ENCODE data around the gene CISD2. TPM values are rescaled to one million over a fixed set of nuclear protein-coding genes. Genes with fewer than 3 reads are reported as not detected.

Gene CISD2
- total and polyA plus RNA-seq, 2 donors (not counting 1 experiment from before 2014, with no cell fraction given) = 30.8 to 46.2 TPM

DNA sequence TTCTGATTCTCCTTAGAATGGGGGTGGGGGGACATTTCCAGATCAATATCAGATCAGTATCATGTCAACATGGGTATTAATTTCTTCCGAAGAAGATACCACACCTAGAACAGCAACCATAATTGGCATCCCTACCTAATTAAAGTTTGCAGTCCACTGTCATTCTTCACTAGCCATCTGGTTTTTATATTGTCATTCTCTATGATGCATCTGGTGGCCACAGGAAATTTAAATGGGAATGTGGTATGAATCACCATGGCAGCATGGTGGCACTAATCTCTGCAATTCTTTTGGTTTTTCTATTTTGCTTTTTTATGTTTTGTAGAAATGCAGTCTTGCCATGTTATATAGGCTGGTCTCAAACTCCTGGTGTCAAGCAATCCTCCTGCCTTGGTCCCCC is 24.9 kb upstream of the CISD2 start:
- no peak for TF ChIP-seq EZH2 (IDR thresholded peaks at IDR 0.05; ENCODE audit: low read length, missing control alignments)
- TF ChIP-seq, protein P1, sequence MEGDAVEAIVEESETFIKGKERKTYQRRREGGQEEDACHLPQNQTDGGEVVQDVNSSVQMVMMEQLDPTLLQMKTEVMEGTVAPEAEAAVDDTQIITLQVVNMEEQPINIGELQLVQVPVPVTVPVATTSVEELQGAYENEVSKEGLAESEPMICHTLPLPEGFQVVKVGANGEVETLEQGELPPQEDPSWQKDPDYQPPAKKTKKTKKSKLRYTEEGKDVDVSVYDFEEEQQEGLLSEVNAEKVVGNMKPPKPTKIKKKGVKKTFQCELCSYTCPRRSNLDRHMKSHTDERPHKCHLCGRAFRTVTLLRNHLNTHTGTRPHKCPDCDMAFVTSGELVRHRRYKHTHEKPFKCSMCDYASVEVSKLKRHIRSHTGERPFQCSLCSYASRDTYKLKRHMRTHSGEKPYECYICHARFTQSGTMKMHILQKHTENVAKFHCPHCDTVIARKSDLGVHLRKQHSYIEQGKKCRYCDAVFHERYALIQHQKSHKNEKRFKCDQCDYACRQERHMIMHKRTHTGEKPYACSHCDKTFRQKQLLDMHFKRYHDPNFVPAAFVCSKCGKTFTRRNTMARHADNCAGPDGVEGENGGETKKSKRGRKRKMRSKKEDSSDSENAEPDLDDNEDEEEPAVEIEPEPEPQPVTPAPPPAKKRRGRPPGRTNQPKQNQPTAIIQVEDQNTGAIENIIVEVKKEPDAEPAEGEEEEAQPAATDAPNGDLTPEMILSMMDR (conservative IDR thresholded peaks at IDR 0.05 in 1 of 2, IDR thresholded peaks at IDR 0.05 in 1 of 2; ENCODE audit: low read depth in 1 of 2, low read length in 2 of 2) = no peak
- Histone ChIP-seq H3K4me2 (ENCODE audit: extremely low read depth, insufficient read depth, low read length) (no peak overlapping the region), H3K27ac (ENCODE audit: insufficient read depth, low read length) (no peak overlapping the region), H3K9me3 (ENCODE audit: control insufficient read depth, insufficient read depth, low read depth, low read length) (no peaks in the 10 kb centered on the region), H3K79me2 (ENCODE audit: control insufficient read depth, insufficient read depth, low read length) (no peaks in the 10 kb centered on the region), H3K4me1 (ENCODE audit: control insufficient read depth, extremely low read depth, insufficient read depth, low read length) (no peaks in the 10 kb centered on the region), H3K36me3 (ENCODE audit: control insufficient read depth, insufficient read depth, low read length) (no peaks in the 10 kb centered on the region), H3K9ac (ENCODE audit: insufficient read depth, low read length) (no peak overlapping the region), H3K4me3 (replicated peaks in 1 of 4; ENCODE audit: control extremely low read depth in 1 of 4, insufficient read depth in 1 of 4, low read depth in 3 of 4, low read length in 4 of 4) (no peak overlapping the region), H4K20me1 (ENCODE audit: control insufficient read depth, extremely low read depth, insufficient read depth, low read length) (no peaks in the 10 kb centered on the region), H3K27me3 (ENCODE audit: control insufficient read depth, insufficient read depth, low read length) (no peaks in the 10 kb centered on the region), H2AFZ (ENCODE audit: low read length) (no peak overlapping the region)
- DNase-seq (ENCODE audit: low read depth in 2 of 2) = no peak

- TF ChIP-seq, protein P1 (conservative IDR thresholded peaks at IDR 0.05 in 1 of 2, IDR thresholded peaks at IDR 0.05 in 1 of 2; ENCODE audit: low read depth in 1 of 2, low read length in 2 of 2) = no peak
- TF ChIP-seq EZH2 (IDR thresholded peaks at IDR 0.05; ENCODE audit: low read length, missing control alignments) = no peak
- no peaks in the 10 kb centered on the region for H3K79me2 ChIP-seq (ENCODE audit: control insufficient read depth, insufficient read depth, low read length)
- H2AFZ ChIP-seq (ENCODE audit: low read length) = no peak overlapping the region
- H4K20me1 ChIP-seq (ENCODE audit: control insufficient read depth, extremely low read depth, insufficient read depth, low read length) = no peaks in the 10 kb centered on the region
- no peak for DNase-seq (ENCODE audit: low read depth in 2 of 2)
- H3K27ac ChIP-seq (ENCODE audit: insufficient read depth, low read length) = no peak overlapping the region
- H3K4me1 ChIP-seq (ENCODE audit: control insufficient read depth, extremely low read depth, insufficient read depth, low read length) = no peaks in the 10 kb centered on the region
- H3K9me3 ChIP-seq (ENCODE audit: control insufficient read depth, insufficient read depth, low read depth, low read length) = no peaks in the 10 kb centered on the region
- H3K27me3 ChIP-seq (ENCODE audit: control insufficient read depth, insufficient read depth, low read length) = no peaks in the 10 kb centered on the region
- no peaks in the 10 kb centered on the region for H3K36me3 ChIP-seq (ENCODE audit: control insufficient read depth, insufficient read depth, low read length)
- no peak overlapping the region for H3K4me3 ChIP-seq (replicated peaks in 1 of 4; ENCODE audit: control extremely low read depth in 1 of 4, insufficient read depth in 1 of 4, low read depth in 3 of 4, low read length in 4 of 4)
- H3K4me2 ChIP-seq (ENCODE audit: extremely low read depth, insufficient read depth, low read length) = no peak overlapping the region
- H3K9ac ChIP-seq (ENCODE audit: insufficient read depth, low read length) = no peak overlapping the region
Observed at GRCh38 chr4:102847687-102848086, 21.1 kb upstream of the CISD2 start.

DNA sequence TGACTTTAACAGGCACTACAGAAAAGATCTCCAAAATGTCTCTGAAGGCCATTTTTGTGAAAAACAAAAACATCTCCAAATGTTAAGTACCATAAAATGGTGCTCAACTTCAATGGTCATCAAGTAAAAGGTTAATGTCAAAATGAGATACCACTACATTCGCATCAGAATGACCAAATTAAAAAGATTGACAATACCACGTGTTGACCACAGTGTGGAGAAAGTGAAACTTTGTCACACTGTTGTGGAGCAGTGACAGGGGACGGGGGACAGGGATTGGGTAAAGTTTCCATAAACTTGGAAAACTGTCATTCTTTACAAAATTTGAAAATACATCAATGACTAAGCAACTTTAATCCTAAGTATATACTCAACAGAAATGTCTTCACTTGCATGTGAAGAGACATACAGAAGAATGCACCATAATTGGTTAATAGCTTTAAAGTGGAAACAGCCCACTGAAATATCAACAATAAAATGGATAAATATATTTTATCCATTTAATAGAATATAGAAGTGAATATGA is 19.1 kb upstream of the CISD2 start:
- Histone ChIP-seq H3K4me2 (ENCODE audit: extremely low read depth, insufficient read depth, low read length) (no peak overlapping the region), H3K79me2 (ENCODE audit: control insufficient read depth, insufficient read depth, low read length) (no peaks in the 10 kb centered on the region), H3K27ac (ENCODE audit: insufficient read depth, low read length) (no peak overlapping the region), H3K9me3 (ENCODE audit: control insufficient read depth, insufficient read depth, low read depth, low read length) (no peaks in the 10 kb centered on the region), H2AFZ (ENCODE audit: low read length) (no peak overlapping the region), H3K4me1 (ENCODE audit: control insufficient read depth, extremely low read depth, insufficient read depth, low read length) (no peaks in the 10 kb centered on the region), H3K36me3 (ENCODE audit: control insufficient read depth, insufficient read depth, low read length) (no peaks in the 10 kb centered on the region), H3K9ac (ENCODE audit: insufficient read depth, low read length) (no peak overlapping the region), H3K27me3 (ENCODE audit: control insufficient read depth, insufficient read depth, low read length) (no peaks in the 10 kb centered on the region), H3K4me3 (replicated peaks in 1 of 4; ENCODE audit: control extremely low read depth in 1 of 4, insufficient read depth in 1 of 4, low read depth in 3 of 4, low read length in 4 of 4) (no peak overlapping the region), H4K20me1 (ENCODE audit: control insufficient read depth, extremely low read depth, insufficient read depth, low read length) (no peaks in the 10 kb centered on the region)
- DNase-seq (ENCODE audit: low read depth in 2 of 2) = no peak
- TF ChIP-seq EZH2 (IDR thresholded peaks at IDR 0.05; ENCODE audit: low read length, missing control alignments) = no peak
- TF ChIP-seq, protein P1 (conservative IDR thresholded peaks at IDR 0.05 in 1 of 2, IDR thresholded peaks at IDR 0.05 in 1 of 2; ENCODE audit: low read depth in 1 of 2, low read length in 2 of 2) = no peak

Data from fibroblast of lung (primary cell).